HG02678 (cell line): ENCODE results near the gene PCSK6.
"Not testable (repeated sequence)": the region's sequence is repeated elsewhere in the genome, so short reads cannot be mapped to it uniquely, and the experiment has no call there.

Experiments
- ATAC-seq: cut with Tn5 transposase; IDR thresholded peaks from one replicate; pipeline ENCODE4 v1.9.1; 2021; ENCODE audit warnings: mild to moderate bottlenecking, moderate library complexity; ENCODE audit not compliant: unreplicated experiment

The PCSK6 gene

DNA sequence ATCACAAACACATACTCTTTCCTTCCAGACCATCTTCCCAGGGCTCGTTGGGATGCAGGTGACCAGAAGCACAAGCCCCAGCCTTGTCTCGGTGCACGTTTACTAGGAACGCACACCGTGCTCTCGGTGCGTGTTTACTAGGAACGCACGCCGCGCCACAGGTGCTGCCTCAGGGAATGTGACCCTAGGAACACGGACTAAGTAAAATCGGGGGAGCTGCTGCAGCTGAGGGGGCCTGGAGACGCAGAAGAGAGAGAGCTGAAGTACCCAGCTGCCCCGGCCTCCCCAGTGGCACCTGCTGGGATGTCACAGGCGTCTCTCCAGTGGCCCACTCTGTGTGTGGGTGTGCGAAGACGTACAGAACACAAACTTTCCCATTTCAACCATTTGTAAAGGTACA lies 103.5 kb downstream of the PCSK6 start:
- no peak for ATAC-seq

DNA sequence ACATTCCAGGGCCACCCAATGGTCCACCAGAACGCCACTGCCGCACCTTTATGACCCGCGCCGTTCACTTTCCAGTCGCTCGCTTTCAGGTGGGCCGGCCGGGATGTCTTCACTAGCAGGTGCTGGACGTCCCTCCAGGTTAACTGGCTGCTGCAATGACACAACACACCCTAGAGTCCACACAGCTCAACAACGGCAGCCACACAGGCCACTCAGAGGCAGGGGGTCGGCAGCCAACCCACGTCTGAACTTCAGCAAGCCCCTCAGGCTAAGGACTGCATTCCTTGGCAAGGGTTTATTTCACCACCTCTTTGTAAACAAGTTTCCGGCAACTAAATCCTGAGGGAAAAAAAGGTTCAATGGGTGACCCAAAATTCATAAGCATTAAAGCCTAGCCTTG lies 105.2 kb downstream of the PCSK6 start:
- ATAC-seq = no peak

DNA sequence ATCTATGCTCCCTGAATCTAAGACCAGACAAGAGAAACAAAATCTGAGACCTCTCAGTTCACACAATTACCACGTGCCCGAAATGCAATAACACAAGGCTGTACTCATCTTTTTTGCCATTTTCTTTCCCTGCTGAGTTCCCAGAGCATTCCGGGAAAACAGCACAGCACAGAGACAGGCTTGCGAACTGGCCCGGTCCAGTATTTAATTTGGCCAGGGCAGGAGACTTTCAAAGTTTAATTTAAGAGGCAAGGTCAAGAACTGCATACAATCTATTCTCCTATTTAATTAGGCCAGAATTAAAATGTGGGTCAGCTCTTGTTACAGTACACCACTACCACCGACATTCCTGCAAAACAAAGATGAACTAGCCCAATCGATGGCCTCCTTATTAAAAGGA lies 107.0 kb downstream of the PCSK6 start:
- ATAC-seq = no peak

DNA sequence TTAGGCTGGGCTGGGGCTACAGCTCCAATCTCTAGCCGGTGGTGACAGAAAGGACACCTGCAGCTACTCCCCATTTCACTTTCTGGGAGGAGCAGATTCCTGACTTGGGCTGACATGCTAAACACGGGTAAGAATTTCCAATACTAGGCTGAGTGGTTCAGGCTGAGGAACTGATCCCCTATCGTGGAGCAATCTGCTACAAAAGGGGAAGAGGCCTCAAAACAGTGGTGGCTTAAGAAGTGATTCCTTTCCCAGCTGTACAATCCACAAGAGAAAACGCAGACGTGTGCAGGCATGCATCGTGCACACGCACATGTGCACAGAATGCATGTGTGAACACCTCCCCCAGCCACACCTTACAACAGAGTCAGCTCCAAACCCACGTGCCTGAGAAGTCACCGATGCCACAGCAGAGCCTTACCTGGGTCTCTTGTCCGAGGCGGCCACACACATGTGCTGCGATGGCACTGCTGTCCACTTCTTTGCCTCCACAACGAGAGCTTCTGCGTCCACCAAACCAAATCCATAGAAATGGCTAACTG lies 107.8 kb downstream of the PCSK6 start:
- ATAC-seq = no peak

DNA sequence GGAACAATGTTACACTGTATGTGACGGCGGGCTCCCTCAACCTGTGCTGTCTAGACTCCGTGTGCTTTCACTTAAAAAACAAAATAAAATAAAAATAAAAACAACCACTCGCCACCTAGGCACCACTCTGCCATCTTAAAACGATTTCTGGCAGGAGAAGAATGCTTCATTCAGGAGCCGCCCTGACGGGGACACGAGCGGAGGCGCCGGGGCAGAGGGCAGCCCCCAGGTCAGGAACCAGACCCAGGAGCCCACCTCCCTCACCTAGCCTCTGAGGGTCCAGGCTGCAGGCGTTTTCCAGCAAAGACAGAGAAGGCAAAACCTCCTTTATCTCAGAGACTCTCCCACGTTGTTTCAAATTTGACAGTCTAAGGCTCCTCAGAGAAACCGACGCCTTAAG lies 109.4 kb downstream of the PCSK6 start:
- ATAC-seq = no peak

DNA sequence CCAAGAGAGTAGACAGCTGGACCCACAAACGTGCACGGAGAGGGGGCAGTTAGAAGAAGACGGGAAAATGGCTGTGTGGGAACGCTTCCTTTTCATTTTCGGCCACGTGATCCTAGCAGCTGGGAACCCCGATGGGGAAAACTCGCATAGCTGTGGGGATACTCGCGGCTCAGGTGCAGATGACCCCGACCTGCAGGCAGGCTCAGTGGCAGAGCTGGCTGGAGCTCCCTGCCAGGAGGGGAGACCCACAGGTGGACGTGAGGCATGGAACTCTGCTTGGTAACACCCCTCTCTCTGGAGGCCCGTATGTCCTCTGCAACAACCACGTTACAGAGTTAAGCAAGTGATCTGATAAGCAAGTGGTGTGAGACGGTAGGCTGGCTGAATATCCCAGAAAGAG lies 109.9 kb downstream of the PCSK6 start:
- ATAC-seq = no peak

DNA sequence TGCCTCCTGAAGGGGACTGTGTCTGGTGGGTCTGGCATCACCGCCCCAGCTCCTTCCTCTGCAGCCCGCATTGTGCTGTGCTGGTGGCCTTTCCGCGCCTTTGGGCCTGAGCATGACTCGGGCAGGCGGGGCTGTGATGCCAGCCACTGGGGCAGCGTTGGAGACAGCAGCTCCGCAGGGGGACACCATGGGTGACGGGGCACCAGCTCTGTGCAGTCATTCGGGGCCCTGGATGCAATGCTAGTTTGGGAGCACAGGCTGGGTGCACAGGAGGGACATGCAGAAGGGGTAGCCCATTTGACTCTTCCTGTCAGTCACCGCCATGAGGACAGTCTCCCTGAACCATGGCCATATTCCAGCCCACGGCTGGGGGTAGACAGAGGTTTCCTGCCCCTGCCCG lies 110.6 kb downstream of the PCSK6 start:
- no peak for ATAC-seq

DNA sequence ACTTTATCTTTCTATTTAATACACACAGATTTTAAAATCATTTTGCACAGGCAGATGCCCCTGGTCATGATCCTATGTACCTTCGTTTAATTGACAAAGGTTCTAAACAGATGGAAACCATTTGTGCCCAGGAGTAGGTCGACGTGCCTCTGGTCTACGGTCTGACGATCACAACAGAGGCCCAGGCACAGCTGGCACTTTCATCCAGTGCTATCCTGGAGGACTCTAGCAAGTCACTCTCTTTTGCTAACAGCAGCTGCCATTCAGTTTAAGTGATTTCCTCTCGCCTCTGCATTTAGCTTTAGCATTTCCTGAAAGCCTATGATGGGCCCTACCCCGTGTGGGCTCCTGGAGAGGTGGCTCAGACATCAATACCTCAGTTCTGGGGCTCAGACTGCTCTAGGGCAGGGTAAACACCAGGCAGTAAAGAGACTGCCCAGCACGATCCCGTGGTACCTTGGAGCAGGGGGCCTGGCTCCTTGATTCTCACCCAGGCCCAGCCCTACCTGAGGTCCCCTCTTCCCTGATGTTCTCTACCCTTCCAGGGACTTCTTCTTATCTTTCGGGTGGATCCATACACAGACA lies 111.2 kb downstream of the PCSK6 start:
- no peak for ATAC-seq

DNA sequence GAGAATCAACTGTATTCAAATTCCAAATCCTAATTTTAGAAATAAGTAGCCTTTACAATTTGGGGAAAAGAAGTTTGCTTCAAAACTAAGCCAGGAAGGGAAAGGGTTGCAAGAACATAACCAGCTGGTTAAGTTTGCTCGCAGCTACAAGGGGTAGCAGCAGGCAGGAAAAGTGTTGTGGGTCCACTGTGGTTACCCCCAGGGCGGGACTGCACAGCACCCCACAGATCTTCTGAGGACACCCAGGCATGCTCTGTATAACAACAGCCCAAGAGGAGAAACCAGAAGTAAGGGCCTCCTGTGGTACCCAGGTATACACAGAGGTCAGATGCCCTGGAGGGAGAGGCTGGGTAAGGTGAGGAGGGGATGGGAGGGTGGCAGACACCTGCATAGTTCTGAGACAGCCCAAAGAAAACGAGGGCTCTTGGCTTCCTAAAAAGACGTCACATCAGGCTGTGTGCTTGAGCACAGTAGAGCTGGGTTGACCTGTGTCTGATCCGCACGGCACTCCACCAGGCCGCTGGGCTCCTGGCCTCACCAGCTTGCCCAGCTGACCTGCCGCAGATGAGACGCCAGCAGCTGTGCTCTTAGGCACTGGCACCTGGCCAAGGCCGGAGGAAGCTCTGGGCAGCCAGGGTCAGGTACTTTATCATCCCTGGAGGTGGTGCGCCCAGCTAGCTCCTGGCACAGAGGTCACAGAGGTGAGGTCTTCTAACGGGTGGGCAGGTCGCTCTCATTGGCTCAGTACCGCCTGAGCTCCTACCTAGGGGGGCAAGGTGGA lies 112.7 kb downstream of the PCSK6 start:
- no peak for ATAC-seq

DNA sequence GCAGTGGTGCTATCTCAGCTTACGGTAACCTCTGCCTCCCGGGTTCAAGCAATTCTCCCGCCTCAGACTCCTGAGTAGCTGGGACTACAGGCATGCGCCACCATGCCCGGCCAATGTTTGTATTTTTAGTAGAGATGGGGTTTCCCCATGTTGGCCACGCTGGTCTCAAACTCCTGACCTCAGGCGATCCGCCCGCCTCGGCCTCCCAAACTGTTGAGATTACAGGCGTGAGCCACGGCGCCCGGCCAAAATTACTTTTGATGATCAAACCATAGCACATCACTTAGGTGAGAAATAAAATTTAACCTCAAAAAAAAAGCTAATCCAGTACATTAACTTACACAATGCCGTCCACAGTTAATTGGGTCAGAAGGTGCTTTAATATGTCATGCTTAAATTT lies 114.5 kb downstream of the PCSK6 start:
- ATAC-seq = not testable (repeated sequence)

DNA sequence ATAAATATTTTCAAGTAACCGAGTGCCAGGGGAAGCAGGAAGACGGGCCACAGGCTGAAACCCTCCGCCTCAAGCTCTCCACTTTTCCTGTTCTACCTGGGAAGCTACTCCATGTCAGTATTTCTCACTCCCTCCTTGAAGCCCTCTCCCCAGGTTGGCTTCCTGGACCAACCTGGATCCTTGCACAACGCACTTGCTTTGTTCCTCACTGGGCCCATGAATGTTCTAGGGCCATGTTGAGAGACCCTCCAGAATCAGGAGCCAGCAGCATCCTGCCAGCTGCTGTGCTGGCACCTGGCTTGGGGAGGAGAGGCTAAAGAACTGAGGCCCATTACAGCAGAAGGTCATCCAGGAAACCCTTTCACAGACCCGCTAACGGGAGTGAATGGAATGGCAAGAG lies 115.2 kb downstream of the PCSK6 start:
- ATAC-seq = no peak

DNA sequence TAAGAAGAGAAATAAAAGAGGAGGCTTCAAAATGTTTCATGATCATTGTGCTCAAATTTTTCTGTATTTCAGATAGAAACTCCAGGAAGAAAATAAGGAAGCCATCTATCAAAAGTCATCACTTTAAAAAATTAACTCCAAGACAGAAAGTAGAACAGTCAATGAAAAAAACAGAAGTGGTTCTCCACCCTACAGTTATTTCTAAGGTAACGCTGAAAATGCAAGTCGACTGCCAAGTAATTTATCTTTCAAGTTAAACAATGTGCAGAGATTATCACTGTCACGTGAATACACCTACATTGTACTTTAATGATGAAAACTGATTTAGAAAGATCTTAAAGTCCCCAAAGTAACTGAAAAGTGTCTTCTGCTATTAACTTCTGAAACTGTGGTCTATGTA lies 115.9 kb downstream of the PCSK6 start:
- no peak for ATAC-seq

DNA sequence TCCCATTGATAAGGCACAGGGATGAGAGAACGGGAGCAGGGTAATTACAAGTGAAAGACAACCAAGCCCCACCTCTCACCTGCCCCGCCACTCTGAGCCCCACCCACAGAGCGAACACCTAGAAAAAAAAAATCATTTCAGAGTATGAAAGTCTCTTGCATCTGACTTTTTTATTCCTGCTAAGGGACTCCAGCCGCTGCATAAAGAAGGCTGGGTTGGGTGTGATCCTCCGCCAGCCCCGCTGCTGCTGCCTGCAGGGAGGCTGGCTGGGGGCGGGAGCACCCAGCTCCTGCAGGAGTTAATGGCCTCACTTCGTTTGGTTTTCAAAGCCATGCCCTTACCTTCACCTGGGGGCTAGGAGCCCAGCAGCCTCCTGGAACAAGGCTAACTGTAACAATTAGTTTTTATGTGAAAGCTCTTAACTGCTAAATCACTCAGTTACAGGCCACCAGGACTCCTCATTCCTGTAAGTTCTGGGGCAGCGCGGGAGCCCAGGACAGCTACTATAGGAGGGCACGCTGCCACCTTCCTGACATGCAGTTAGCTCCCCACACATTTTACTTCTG lies 116.5 kb downstream of the PCSK6 start:
- ATAC-seq = no peak

DNA sequence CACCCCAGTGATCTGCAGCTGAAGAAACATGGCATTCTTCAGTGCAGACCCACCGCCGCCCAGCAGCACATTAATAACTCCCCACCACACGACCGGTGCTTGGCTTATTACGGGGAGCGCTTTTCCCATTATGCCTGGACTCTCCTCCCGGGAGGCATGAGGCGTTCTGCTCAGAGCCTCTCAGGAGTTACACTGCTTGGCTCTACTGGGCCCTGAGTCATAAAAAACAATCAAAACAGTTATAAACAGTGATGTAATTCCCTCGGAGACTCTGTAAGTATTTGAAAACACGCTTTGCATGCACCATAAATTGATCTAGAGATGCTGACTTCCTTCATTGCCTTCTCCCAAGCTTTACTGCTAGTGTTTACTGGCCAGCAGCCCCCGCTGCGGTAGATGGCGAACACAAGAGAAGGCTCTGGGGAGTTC lies 117.3 kb downstream of the PCSK6 start:
- ATAC-seq = no peak

DNA sequence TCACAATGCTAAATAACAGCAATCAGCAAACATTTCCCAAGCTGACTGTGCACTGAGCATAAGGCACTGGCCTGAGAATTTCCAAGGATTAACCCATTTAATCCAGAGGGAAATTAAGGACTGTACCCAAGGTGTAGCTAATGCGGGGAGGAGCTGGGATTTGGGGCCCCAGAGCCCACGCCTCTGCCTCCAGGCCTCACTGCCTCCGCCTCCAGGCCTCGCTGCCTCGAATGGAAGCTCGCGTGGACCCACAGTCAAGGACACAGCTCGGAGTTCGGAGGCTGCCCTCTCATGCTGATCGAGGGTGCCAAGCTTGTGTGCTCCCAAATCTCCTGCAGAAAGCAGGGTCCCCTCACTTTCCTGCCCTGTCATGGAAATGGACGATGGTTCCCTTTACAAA lies 118.0 kb downstream of the PCSK6 start:
- no peak for ATAC-seq

DNA sequence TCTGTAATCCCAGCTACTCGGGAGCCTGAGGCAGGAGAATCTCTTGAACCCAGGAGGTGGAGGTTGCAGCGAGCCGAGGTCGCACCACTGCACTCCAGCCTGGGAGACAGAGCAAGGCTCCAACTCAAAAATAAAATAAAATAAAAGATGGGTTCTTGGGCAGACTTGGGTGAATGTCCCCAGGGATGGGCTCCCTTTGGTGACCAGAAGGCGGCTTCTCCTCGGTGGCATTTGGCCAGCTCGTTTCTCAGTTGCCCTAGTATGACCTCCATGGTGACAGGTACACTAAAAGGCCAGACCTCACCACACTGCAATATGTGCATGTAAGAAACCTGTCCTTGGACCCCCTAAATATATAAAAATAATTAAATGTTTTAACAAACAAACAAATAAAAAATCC lies 118.4 kb downstream of the PCSK6 start:
- ATAC-seq = no peak

DNA sequence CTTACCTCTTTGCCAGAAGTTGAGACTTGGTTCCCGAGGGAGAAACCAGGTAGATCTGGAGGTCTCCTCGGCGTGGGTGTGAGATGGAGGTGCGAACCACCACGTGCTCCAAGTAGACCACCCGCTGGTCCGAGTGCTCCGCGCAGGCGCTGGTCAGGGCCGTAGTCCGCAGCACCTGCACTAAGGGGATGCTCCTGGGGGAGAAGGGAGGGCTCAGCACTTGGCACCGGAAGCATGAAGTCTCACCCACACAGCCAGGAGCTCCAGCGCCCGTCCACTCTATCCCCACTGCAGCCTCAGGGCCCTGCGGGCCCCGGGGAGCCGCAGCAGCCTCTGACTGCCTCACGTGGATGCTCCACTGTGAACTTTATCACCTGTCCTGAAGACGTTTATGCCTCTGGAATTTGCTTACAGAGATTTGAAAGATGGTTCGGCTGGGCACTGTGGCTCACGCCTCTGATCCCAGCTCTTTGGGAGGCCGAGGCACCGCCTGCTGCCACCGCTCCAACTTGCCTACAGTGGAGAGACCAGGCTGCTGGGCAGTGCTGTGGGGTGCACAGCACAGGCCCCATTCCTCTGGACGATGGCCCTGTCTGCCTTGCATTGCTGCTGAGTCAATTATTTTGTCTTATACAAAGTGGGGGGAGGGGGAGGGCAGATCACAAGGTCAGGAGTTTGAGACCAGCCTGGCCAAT lies 119.0 kb downstream of the PCSK6 start:
- no peak for ATAC-seq

DNA sequence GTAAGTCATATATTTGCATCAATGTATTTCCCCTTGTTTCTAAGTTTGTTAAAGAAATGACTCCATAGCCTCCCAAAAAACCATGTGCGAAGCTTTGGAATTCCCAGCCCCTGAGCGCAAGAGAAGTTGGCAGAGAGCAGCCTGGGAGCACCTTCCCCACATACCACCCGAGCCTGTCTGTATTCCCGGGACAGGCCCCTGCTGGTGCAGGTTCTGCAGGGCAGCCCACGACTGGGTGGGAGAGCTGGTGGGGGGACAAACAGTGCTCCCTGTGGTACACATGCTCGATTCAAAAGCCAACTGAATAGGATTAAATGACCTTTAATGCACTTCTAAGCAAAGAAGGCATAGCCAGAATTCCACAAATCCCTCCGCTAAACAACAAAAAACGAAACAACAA lies 119.8 kb downstream of the PCSK6 start:
- no peak for ATAC-seq

DNA sequence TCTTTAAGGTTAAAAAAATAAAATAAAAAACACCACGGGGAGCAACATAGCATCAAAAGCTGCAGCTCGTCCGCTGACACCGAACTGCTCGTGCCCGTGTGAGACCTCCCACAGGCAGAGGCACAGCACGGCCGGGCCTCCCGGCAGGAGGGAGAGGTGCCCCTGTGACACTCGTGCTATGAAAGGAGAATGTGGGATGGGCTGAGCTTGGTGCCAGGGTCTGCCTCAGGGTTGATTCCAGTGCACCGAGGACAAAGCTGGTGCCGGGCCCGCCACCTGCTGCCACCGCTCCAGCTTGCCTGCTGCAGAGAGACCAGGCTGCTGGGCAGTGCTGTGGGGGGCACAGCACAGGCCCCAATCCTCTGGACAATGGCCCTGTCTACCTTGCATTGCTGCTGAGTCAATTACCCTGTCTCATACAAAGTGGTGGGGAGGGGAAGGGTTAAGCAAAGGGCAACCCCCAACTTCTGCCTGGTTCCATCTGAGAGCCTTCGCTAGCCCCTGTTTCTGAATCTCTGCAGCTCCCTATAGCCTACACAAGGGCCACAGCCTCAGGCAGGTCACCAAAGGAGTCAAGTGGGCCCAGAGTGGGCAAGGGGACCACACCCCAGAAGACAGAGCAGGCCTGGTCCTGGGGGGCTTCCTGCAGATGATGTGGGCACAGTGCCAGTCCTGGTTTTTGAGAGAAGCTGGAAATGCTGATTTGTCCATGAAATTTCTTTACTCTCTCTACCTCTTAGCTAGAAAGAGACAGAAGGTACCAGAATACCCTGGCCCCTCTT lies 120.5 kb downstream of the PCSK6 start:
- ATAC-seq = no peak

DNA sequence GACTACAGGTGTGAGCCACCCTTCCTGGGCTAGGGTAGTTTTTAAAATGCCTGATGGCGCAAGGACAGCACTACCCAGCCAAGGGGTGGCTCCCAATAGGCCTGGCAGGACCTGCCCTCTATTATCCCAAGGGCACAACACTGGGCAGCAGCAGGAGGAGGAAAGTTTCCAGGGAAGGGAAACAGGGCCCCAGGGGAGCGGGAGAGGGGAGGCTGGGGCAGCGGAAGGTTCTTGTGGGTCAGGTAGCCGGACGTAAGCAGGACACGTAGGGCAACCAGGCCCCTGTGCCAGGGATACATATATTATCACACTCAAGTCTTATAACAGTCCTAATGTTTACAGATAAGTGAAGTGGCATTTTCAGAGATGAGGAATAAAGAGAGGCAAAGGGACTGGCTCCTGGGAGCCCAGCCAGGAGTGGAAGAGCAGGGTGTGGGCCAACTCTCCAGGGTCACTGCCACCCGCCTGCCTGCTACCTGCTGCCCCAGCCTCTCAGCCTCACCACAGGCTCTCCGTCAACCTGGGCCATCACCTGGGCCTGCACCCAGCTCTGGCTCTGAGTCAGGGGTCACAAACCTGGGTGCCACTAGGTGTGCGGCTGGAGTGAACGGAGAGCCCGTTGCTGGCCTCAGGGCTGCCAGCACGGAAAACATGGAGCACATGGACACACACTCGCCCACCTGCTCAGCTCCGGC lies 121.3 kb downstream of the PCSK6 start:
- no peak for ATAC-seq
